Measurements from ENCODE around the gene PSMA5. TPM values are rescaled to one million over a fixed set of nuclear protein-coding genes. Genes with fewer than 3 reads are reported as not detected.

Gene PSMA5
- polyA plus RNA-seq, 1 experiment: 151 TPM

- H3K4me3 ChIP-seq (ENCODE audit: low read depth, low read length): no peak overlapping the region
- ChIA-PET CTCF (no interaction called here), POLR2A (no interaction called here)
- no peak overlapping the region for H3K27ac ChIP-seq (ENCODE audit: low read depth, low read length)
- H3K27me3 ChIP-seq (ENCODE audit: control insufficient read depth, insufficient read depth, low read length): peaks cover 10% of the 10 kb centered on the region
- TF ChIP-seq CTCF (IDR thresholded peaks at IDR 0.05; ENCODE audit: low read depth, low read length): no peak
- DNase-seq (ENCODE audit: low read depth, low spot score): no peak
- no peaks in the 10 kb centered on the region for H3K9me3 ChIP-seq (ENCODE audit: control insufficient read depth, insufficient read depth, low read length)
These were observed 18.1 kb upstream of the PSMA5 start for GRCh38 chr1:109444346-109444745.

- Histone ChIP-seq H3K27ac (ENCODE audit: low read depth, low read length) (no peak overlapping the region), H3K4me3 (ENCODE audit: low read depth, low read length) (no peak overlapping the region), H3K9me3 (ENCODE audit: control insufficient read depth, insufficient read depth, low read length) (no peaks in the 10 kb centered on the region), H3K27me3 (ENCODE audit: control insufficient read depth, insufficient read depth, low read length) (peaks cover 7% of the 10 kb centered on the region)
- ChIA-PET CTCF (no interaction called here), POLR2A (interaction anchor here (0.6 kb wide), 1 partner anchor 15 kb away, joined by 3 read pairs; no protein-coding TSS in a partner anchor)
- no peak for DNase-seq (ENCODE audit: low read depth, low spot score)
- no peak for TF ChIP-seq CTCF (IDR thresholded peaks at IDR 0.05; ENCODE audit: low read depth, low read length)
These were observed 17.2 kb upstream of the PSMA5 start for GRCh38 chr1:109443476-109443875.

GRCh38 chr1:109441069-109441468 lies 14.8 kb upstream of the PSMA5 start:
- POLR2A ChIA-PET: no interaction called here
- Histone ChIP-seq H3K27me3 (ENCODE audit: control insufficient read depth, insufficient read depth, low read length) (peaks cover 7% of the 10 kb centered on the region), H3K9me3 (ENCODE audit: control insufficient read depth, insufficient read depth, low read length) (no peaks in the 10 kb centered on the region), H3K27ac (ENCODE audit: low read depth, low read length) (no peak overlapping the region), H3K4me3 (ENCODE audit: low read depth, low read length) (no peak overlapping the region)
- CTCF ChIA-PET: interaction anchor here (1.2 kb wide), 1 partner anchor 50 kb away, joined by 4 read pairs; no protein-coding TSS in a partner anchor
- DNase-seq (ENCODE audit: low read depth, low spot score): no peak
- TF ChIP-seq CTCF (IDR thresholded peaks at IDR 0.05; ENCODE audit: low read depth, low read length): no peak

- Histone ChIP-seq H3K27ac (ENCODE audit: low read depth, low read length) (peak overlapping the region; percentile 88), H3K27me3 (ENCODE audit: control insufficient read depth, insufficient read depth, low read length) (no peaks in the 10 kb centered on the region), H3K4me3 (ENCODE audit: low read depth, low read length) (no peak overlapping the region), H3K9me3 (ENCODE audit: control insufficient read depth, insufficient read depth, low read length) (peaks cover 5% of the 10 kb centered on the region)
- POLR2A ChIA-PET: interaction anchor here (0.7 kb wide), 1 partner anchor 12 kb away, joined by 7 read pairs; the partner anchor contains the start of gene PSMA5
- CTCF ChIA-PET: no interaction called here
- TF ChIP-seq CTCF (IDR thresholded peaks at IDR 0.05; ENCODE audit: low read depth, low read length): no peak
- DNase-seq (ENCODE audit: low read depth, low spot score): peak; percentile 84
These were observed 12.6 kb upstream of the PSMA5 start for GRCh38 chr1:109438798-109439297.

GRCh38 chr1:109434484-109434883 lies 8.2 kb upstream of the PSMA5 start:
- ChIA-PET POLR2A (no interaction called here), CTCF (interaction anchor here (2.0 kb wide), 1 partner anchor 56 kb away, joined by 4 read pairs; no protein-coding TSS in a partner anchor)
- Histone ChIP-seq H3K9me3 (ENCODE audit: control insufficient read depth, insufficient read depth, low read length) (peaks cover 6% of the 10 kb centered on the region), H3K27me3 (ENCODE audit: control insufficient read depth, insufficient read depth, low read length) (no peaks in the 10 kb centered on the region), H3K27ac (ENCODE audit: low read depth, low read length) (no peak overlapping the region), H3K4me3 (ENCODE audit: low read depth, low read length) (no peak overlapping the region)
- TF ChIP-seq CTCF (IDR thresholded peaks at IDR 0.05; ENCODE audit: low read depth, low read length): no peak
- DNase-seq (ENCODE audit: low read depth, low spot score): no peak

All from AG04450 (cell line).